T47D (cell line): ENCODE measurements around the gene CRYBA1.
"Not testable (repeated sequence)": the region's sequence is repeated elsewhere in the genome, so short reads cannot be mapped to it uniquely, and the experiment has no call there.

ENCODE experiments used
- DNase-seq, 2 experiments: peaks; one replicate each; pipeline versions ENCODE4 v3.0.0 to v3.0.0-alpha.2; 2011 to 2012; ENCODE audit warnings: low read depth in 1 of 2, low spot score in 1 of 2
- JUND ChIP-seq: IDR thresholded peaks from 2 replicates; pipeline ENCODE4 v1.6.1; 2012; ENCODE audit warnings: low read depth
- in situ Hi-C: cut with HindIII; loops from 2 replicates; pipeline ENCODE4 v1.10.0; 2016; ENCODE audit warnings: low sequenced_read_pairs, low pct_unique_long_range_greater_than_20kb

Gene CRYBA1

GRCh38 chr17:29246628-29247027 lies at the start of gene CRYBA1:
Gene CRYBA1, plus strand, starts transcription at chr17:29246859. Its CDS starts 5 bp downstream, at chr17:29246864.
- in situ Hi-C loops = no loop called here
- DNase-seq = no peak
- no peak for TF ChIP-seq JUND

- DNase-seq = no peak
- in situ Hi-C loops = no loop called here
- no peak for TF ChIP-seq JUND
Observed at GRCh38 chr17:29197516-29198272, 49.0 kb upstream of the CRYBA1 start.

GRCh38 chr17:29204068-29204804 lies 42.4 kb upstream of the CRYBA1 start:
- in situ Hi-C loops, DNase-seq: not testable (repeated sequence)

GRCh38 chr17:29205047-29205446 lies 41.6 kb upstream of the CRYBA1 start:
- DNase-seq = no peak
- in situ Hi-C loops = no loop called here
- TF ChIP-seq JUND = no peak

GRCh38 chr17:29207975-29208374 lies 38.7 kb upstream of the CRYBA1 start:
- no peak for TF ChIP-seq JUND
- in situ Hi-C loops = no loop called here
- no peak for DNase-seq

GRCh38 chr17:29209073-29209472 lies 37.6 kb upstream of the CRYBA1 start:
- no peak for DNase-seq
- in situ Hi-C loops = no loop called here
- no peak for TF ChIP-seq JUND

GRCh38 chr17:29210879-29211278 lies 35.8 kb upstream of the CRYBA1 start:
- no peak for DNase-seq
- TF ChIP-seq JUND = no peak
- in situ Hi-C loops = no loop called here

GRCh38 chr17:29212094-29212631 lies 34.5 kb upstream of the CRYBA1 start:
- TF ChIP-seq JUND = no peak
- DNase-seq = no peak
- in situ Hi-C loops = no loop called here

- DNase-seq = no peak
- TF ChIP-seq JUND = no peak
- in situ Hi-C loops = no loop called here
Observed at GRCh38 chr17:29212681-29213121, 34.0 kb upstream of the CRYBA1 start.

- in situ Hi-C loops = no loop called here
- no peak for TF ChIP-seq JUND
- no peak for DNase-seq
Observed at GRCh38 chr17:29214215-29215146, 32.2 kb upstream of the CRYBA1 start.

- TF ChIP-seq JUND = no peak
- no peak for DNase-seq
- in situ Hi-C loops = no loop called here
Observed at GRCh38 chr17:29215174-29215573, 31.5 kb upstream of the CRYBA1 start.

- in situ Hi-C loops = no loop called here
- DNase-seq = no peak
- TF ChIP-seq JUND = no peak
Observed at GRCh38 chr17:29215717-29216116, 30.9 kb upstream of the CRYBA1 start.
